Myocyte (in vitro differentiated cells): ENCODE data around the gene TRIM17. TPM values are rescaled to one million over a fixed set of nuclear protein-coding genes. Genes with fewer than 3 reads are reported as not detected.

ENCODE experiments used
- DNase-seq: peaks from one replicate; pipeline ENCODE4 v3.0.0-alpha.2; 2012; ENCODE audit warnings: low read depth
- polyA plus RNA-seq: library from polyadenylated mRNA; unstranded; fragments of >200 nt; gene quantifications from one replicate; pipeline ENCODE4 v1.2.1, GENCODE V29; 2012; ENCODE audit warnings: missing spikeins
- total RNA-seq: library from RNA; depleted of rRNA; stranded (reverse); fragments of >200 nt; gene quantifications from 2 replicates; pipeline ENCODE4 v1.2.3, GENCODE V29; 2014

TRIM17 gene, protein sequence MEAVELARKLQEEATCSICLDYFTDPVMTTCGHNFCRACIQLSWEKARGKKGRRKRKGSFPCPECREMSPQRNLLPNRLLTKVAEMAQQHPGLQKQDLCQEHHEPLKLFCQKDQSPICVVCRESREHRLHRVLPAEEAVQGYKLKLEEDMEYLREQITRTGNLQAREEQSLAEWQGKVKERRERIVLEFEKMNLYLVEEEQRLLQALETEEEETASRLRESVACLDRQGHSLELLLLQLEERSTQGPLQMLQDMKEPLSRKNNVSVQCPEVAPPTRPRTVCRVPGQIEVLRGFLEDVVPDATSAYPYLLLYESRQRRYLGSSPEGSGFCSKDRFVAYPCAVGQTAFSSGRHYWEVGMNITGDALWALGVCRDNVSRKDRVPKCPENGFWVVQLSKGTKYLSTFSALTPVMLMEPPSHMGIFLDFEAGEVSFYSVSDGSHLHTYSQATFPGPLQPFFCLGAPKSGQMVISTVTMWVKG
- not detected in 2 replicates for total RNA-seq
- 0.93 TPM for polyA plus RNA-seq

DNA sequence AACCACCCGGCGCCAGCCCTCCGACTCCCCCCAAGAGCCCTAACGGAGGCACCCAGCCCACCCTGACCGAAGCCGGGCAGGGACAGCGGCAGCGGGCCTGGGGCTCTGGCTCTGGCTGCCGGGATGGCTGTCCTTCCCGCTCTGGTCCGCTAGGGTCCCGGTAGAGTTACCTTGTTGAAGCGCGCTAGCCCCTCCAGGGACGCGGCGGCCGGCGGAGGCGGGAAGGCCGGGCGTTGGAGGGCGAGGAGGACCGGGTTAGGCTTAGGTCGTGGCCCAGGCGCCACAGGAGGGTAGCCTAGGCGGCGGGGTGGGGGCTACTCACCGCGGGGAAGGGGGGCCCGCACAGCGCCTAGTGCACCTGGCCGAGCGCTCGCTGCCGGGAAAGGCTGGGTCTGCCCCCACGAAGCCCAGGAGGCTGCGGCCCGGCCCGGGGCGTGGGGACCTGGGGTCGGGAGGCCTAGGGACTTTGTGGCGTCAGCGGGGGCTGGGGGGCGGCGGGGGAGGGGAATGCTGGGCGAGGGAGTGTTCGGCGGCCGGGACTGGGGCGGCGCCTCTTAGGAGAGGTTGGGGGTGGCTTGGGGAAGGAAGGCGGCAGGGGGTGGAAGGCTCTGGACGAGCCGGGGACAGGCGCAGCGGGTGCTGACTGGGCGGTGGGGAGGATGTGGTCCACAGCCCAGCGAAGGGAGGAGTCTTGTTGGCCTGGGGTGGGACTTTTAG, at the start of gene TRIM17:
TRIM17 (minus strand) TSS at position 645 of the 717 bp plus-strand sequence. CDS start 1,789 bp downstream, outside the sequence.
- no peak for DNase-seq

DNA sequence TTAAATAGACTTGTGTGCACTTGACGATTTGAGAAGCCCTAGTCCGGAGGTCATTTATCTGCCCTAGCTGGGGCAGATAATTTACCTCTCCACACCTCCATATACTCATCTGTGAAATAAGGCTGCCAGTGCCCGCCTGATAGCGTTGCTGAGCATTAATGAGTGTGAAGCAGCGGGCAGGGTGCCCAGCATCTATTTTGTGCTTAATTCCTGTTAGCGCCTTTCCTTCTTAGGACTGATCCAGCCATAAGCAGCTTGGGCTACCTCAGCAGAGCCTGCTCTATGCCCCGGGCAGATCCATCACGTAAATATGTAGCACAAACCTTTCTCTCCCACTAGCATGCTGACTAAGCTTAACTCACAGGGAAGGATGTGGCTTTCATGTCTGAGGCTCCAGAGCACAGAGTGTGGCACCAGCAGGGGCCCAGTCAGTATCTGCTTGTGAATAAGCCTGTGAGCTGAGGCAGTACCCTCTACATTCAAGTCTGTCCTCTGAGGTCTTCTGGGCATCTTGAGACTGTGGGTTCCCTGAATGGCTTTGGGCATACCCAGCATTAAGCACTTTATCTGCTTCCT, 49.0 kb upstream of the TRIM17 start:
- no peak for DNase-seq

DNA sequence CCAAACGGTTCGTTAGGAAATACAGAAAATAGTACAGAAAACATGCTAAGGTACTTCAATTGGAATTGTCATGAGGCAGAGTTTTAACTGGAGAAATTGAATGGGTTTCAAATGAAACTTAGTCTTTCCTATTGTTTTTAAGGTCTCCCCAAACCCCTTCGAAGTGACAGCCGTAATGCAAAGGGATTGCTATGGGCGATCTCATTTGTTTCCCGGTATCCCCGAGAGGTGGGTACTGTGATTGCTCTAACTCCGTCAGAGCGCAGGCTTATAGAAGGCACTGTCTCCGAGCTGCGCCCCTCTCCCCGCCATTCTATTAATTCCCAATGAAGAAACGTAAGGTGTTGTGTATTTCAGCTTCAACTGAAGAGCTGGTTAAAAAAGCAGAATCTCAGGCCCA, 48.5 kb upstream of the TRIM17 start:
- DNase-seq: no peak

DNA sequence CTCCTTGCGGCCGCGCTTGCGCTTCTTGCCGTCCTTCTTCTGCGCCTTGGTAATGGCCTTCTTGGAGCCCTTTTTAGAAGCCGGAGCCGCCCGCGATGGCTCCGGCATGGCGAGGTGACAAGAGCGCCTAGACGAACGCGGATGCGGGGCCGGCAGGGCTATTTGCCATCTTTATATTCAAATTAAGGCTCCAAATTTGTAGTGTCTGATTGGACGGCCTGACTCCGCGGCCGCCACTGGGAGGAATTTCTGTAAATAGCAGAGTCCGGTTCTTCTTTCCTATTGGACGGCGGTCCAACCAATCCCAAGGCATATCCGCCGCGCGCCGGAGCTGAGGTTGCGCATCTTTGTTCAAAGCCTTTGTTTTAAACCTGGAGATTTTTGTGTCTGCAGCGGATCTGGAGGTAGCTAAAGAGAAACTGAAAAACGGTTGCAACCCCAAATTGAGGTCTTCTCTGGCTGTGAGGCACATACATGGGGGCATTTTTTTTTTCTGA, 47.9 kb upstream of the TRIM17 start:
- DNase-seq: no peak

DNA sequence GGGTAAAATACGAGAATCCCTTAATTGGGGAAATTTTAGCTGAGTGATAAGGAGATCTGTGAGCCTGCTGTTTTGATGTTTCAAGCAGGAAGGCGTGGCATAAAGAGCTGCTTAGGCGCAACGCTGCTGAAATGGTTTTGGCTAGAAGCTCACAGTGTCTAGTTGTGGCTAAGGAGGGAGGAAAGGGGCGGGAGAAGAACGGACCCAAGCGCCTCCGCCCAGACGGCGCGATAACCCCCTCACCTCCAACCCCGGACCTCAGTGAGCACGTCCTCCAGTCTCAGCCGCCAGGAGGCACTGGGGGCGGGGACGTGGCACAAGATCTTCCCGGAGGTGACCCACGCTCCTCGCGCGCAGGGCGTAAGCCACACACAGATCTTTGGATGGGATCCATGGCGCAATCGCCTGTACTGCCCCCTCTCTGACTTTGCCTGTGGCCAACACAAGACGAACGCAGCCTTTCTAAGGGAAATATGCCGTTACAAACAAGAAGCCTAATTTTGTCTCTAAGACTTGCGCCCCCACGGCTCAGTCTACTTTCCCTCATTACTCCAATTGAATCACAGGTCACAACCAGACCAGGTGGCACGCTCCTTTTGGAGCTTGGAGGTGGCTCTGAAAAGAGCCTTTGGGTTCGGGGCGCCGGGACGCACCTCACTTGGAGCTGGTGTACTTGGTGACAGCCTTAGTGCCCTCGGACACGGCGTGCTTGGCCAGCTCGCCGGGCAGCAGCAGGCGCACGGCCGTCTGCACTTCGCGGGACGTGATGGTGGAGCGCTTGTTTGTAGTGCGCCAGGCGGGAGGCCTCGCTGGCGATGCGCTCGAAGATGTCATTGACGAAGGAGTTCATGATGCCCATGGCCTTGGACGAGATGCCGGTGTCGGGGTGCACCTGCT, 47.1 kb upstream of the TRIM17 start:
- DNase-seq: no peak

DNA sequence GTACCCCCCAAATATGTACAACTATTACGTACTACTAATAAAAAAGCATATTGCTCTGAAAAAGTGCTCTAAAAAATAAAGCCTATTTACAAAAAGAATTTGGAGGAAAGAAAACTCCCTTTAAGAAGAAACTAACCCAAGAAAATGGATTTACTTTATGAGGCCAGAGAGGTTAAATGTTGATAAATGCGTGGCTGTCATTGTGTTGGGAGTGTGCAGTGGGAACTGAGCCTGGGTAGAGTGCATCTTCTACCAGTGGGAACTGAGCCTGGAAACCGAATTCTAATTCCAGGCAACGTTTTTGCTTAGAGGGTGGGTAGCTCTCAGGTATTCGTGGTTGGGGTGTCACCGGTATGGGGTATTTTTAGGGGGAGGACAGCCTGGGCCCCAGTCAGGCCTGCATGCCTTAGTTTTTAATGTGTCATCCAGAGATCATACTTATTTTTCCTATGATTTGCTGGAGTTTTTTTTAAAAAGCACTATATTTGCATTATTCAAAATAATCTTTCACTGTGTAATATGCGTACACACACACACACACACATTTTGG, 46.4 kb upstream of the TRIM17 start:
- no peak for DNase-seq

DNA sequence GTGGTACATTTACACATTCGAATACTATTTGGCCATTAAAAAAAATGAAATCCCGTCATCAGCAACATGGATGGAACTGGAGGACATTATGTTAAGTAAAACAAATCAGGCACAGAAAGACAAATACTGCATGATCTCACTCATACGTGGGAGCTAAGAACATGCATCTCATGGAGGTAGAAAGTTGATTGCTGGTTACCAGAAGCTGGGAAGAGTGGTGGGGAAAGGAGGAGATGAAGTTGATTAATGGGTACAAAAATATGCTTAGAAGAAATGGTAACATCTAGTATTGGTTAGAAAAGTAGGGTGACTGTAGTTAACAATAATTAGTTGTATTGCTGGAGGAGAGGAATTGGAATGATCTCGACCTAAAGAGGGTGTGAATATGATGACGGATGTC, 45.9 kb upstream of the TRIM17 start:
- no peak for DNase-seq

DNA sequence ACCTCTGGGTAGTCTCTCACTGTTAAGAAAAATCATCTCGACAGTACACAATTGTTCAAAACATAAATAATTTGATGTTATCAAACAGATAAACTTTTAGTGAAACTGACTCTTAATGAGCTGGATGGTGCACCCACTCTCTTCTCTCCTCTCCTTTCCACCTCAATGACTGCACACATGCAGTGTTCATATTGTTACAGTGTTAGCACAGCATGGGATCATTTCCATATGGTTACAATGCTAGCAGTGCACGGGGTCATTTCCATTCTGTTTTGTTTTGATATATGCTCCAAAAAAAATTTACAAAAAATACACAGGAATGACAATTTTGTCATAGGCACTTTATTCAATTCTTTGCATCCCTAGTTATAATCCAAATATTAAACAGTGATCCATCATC, 44.2 kb upstream of the TRIM17 start:
- no peak for DNase-seq

DNA sequence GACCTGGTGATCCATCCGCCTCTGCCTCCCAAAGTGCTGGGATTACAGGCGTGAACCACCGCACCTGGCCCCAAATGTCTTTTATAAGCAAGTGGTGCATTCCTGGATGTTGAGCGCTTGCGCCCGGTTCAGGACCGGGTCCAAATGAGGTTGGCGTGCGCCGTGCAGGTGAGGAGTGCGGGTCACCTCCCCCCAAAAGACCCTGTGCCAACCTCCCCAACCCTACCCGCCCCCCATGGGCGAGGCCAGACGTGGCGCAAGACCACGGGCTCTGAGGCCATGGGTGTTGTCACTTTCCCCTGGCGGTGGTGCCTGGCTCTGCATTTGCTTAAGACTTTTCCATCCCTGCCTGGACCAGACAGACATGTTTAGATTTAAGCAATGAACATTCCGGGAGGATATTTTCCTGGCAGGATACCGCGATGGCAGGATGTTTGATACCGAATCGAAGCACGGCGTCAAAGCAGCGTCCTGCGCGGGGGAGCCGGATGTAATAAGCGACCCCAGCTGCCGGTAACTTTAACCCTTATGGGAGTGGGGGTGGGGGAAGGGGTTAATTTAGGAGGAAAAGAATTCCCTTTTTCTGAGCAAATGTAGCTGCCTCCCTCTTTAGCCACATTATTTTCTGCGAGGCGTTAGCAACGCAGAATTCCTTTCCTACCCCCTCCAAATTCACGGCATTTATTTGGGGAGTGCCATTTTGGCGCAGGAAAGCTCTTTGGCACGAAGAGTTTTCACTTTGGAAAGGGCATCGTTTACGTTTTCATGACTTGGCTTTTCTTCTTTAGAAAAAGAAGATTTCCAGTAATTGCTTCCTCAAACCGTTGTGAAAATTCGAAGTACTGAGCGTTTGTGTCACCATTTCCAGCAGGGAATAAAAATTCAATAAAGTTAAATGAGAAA, 42.7 kb upstream of the TRIM17 start:
- peak; percentile 31 for DNase-seq

DNA sequence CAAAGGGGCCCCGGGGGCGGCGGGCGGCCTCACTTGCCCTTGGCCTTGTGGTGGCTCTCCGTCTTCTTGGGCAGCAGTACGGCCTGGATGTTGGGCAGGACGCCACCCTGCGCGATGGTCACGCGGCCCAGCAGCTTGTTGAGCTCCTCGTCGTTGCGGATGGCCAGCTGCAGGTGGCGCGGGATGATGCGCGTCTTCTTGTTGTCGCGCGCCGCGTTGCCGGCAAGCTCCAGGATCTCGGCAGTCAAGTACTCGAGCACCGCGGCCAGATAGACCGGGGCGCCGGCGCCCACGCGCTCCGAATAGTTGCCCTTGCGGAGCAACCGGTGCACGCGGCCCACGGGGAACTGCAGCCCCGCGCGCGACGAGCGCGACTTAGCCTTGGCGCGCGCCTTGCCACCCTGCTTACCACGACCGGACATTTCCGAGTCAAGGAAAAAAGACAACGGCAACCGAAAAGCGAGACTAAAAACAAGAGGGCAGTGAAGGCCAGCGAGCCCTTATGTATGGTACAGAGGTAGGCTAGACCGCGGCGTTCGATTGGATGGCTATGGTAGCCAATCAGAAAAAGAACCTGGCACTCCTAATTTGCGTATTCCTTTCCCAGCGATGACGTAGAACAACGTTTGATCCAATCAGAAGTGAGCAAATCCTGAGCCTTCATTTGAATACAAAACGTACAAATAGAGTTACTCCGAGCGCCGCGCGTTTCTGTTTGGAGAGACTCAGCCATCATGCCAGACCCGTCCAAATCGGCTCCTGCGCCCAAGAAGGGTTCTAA, 40.9 kb upstream of the TRIM17 start:
- DNase-seq: no peak

DNA sequence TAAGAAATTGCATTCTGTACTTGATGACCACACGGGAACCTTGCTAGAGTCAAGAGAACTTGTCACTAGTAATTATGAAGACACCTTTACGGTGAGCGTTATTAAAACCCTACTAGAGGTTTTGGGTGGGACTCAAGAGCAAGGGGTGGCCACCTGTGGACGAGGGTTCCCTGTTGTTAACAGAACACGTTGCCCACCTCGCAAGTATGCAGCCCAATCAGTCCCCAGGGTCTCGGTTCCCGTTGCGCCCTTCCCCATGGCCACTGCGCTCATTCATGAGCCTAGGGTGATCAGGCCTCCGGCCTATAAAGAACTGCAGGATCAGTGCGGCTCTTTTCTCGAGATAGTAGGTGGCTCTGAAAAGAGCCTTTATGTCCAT, 40.3 kb upstream of the TRIM17 start:
- DNase-seq: no peak

DNA sequence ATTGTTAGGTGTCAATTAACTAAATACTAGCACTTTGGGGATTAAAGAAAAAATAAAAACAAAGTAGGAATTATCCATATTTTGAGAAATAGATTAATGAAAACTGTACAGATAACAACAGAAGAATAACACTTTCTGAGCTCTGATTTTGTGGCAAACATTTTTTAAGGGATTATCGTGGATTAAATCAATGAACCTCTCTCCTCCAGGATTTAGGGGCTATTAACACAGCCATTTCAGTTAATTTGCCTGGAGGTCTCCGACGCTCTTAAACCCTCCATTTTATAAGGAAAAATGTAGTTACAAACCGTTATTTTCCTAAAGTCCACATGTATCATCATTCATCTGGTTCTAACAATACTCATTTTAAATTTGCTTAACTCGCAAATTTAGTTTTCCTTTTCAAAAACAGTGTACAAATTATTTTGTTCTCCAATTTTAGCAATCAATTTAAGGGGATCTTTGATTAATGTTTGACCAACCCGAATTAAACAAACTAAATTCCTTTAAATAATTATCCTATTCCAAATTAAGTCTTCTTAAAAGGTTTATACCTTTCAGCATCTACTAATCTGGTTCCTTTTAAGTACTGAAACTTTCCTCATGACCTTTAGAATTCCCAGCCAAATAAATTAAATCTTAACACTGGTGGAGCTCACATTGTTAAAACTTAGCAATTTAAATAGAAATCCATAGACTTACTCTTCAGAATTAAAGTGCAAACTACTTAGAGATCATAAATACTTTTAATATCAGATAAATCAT, 39.8 kb upstream of the TRIM17 start:
- no peak for DNase-seq

DNA sequence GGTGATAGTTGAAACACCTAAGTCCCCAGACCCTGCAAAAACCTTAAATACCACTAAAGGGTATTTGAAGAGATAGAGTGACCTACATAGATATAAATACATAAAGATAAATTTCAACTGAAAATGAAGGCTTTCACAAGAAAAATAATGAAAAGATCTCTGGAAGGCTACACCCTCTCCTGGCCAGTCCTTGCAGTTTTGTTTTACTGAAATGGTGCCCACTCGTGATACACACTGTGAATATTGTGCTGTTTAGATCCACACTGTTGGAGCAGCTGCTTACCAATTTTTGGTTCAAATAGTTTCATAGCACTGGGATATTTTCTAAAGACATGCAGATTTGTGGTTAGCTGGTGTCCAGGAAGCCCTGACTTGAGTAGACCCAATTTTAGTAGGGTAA, 39.1 kb upstream of the TRIM17 start:
- no peak for DNase-seq

DNA sequence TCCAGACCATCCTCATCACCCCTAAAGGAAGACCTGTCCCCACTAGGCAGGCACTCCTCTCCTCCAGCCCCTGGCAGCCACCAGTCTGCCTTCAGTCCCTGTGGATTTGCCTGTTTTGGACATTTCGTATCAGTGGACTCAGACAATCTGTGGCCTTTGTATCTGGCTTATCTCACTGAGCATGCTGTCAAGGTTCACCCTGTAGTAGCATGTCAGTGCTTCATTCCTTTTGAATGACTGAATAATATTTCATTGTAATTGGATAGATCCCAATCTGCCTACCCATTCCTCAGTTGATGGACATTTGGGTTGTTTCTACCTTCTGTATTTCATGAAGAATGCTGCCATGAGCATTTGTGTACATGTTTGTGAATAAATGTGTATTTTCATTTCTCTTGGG, 37.6 kb upstream of the TRIM17 start:
- DNase-seq: no peak

DNA sequence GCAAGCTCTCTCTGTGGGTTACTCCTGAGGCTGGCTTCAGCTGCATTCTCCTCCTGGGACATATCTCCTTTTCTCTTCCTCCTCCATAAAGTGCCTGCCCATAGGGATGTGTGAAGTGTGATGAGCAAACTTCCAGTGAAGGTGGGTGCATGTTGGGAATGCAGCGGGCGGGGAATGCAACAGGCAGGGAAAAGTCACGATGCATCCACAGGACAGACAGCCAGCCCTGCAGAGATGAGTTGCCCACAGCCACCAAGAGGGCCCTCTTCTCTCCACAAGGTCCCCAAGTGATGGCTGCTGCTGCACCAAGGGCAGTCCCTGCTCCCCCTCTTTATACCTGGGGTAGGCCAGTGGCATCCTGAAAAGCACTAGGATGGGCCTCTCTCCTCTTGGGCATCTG, 37.0 kb upstream of the TRIM17 start:
- DNase-seq: no peak

DNA sequence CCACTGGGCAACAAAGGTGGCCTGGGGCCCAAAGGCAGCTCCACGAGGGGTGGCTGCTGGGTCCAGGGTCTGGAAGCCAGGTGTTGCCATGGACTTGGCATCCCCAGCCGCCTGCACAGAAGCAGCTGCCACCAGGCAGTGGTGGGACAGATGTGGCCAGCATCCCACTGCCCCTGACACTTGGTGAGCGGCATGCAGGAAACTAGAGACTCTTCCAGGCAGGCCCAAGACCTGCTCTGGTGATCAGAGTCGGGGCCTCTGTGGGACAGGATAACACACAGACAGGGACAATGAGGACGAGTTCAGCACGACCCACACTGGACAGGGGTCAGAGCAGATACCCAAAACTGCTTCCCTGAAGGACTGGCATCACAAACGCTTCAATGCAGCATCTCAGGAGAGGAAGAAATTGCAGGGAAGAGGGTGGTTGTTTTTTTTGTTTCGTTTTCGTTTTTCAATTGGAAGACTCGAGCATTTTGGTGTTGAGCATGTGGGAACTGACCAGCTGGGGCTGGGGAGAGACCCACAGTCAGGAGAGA, 36.4 kb upstream of the TRIM17 start:
- no peak for DNase-seq

DNA sequence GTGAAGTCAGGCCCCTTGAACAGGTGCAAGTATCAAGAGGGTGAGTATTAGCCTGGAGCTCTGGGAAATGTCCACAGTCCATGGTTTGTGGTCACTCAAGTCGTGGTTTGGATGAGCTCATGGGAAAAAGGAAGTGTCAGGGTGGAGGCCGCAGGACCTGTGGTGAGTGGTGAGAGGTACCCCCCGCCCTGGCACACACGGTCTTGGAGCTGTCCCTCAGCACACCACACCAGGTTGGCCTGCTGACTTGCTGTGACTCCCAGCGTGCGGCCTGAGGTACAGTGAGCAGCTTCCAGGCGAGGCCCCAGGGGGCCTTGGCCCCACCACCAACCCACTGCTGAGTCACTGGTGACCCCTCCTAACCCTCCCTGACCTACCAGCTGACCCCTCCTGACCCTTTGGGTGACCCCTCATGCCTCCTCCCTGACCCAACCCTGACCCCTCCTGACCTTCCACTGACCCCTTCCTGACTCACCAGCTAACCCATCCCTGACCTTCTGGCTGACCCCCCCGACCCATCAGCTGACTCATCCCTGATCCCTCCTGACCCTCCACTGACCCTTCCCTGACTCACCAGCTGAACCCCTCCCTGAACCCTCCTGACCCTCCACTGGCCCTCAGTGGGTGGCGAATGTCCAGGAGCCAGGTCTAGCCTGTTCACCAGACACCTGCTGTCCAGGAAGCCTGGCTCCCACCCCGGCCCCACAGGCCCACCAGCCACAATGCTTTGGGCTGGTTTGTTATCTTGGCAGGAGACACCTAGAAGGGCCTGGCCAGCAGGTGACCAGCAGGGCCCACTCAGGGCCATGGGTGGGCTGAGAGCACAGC, 35.7 kb upstream of the TRIM17 start:
- DNase-seq: peak; percentile 97
